Neutrophil (primary cell): ENCODE measurements around the gene NAT16.

Experiments
- H3K27ac ChIP-seq: fragments of 200-600 bp; sonication (generic); 2 replicates; pipeline ENCODE4 v1.5.1; 2016; ENCODE audit warnings: mild to moderate bottlenecking, moderate library complexity
- H3K27me3 ChIP-seq: fragments of 200-600 bp; sonication (generic); 2 replicates; pipeline ENCODE4 v1.6.0; 2016; ENCODE audit warnings: mild to moderate bottlenecking
- H3K36me3 ChIP-seq: fragments of 200-600 bp; sonication (generic); 2 replicates; pipeline ENCODE4 v1.5.1; 2017
- H3K4me1 ChIP-seq, 2 experiments: fragments of 200-600 bp in 1 of 2; sonication (generic) in 1 of 2; 1 replicate in 1 of 2; 2 replicates in 1 of 2; pipeline versions ENCODE4 v1.5.1 to v1.6.1; 2013 to 2016; ENCODE audit warnings: low read depth in 1 of 2, low read length in 1 of 2, mild to moderate bottlenecking in 1 of 2, moderate library complexity in 1 of 2; ENCODE audit not compliant: control insufficient read depth in 1 of 2, insufficient read depth in 1 of 2
- H3K4me3 ChIP-seq, 2 experiments: fragments of 200-600 bp in 1 of 2; sonication (generic) in 1 of 2; 1 replicate in 1 of 2; 2 replicates in 1 of 2; pipeline ENCODE4 v1.5.1; 2013 to 2016; ENCODE audit warnings: low read depth in 1 of 2, low read length in 1 of 2, mild to moderate bottlenecking in 1 of 2, moderate library complexity in 1 of 2
- H3K9me3 ChIP-seq: fragments of 200-600 bp; sonication (generic); 2 replicates; pipeline ENCODE4 v1.5.1; 2016
- CTCF ChIP-seq: fragments of 200-600 bp; sonication (generic); IDR thresholded peaks from 2 replicates; pipeline ENCODE4 v1.5.1; 2016; ENCODE audit warnings: antibody characterized with exemption

Gene NAT16

GRCh38 chr7:101156866-101157589 lies 23.1 kb downstream of the NAT16 start:
- Histone ChIP-seq H3K27me3 (peaks cover 59% of the 10 kb centered on the region), H3K4me1 (peaks cover 3 to 14% of the 10 kb centered on the region in 2 experiments), H3K9me3 (no peaks in the 10 kb centered on the region), H3K36me3 (no peaks in the 10 kb centered on the region), H3K27ac (no peak overlapping the region), H3K4me3 (no peak overlapping the region)
- no peak for TF ChIP-seq CTCF

DNA sequence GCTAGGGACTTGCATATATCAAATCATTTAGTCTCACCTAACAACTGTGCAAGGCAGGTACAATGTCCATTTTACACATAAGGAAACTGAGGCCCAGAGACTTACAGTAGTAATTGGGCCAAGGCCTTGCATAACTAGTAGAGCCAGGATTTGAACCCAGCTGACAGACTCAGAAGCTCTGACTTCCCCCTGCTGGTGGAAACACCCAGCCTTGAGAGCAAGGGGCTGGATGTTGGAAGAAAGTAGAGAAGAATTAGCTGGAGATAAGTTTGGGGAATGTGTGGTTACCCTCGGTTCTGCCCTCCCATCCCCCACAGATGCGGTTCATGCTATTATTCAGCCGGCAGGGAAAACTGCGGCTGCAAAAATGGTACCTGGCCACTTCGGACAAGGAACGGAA lies 23.8 kb downstream of the NAT16 start:
- H3K9me3 ChIP-seq: no peaks in the 10 kb centered on the region
- no peaks in the 10 kb centered on the region for H3K36me3 ChIP-seq
- peaks cover 55% of the 10 kb centered on the region for H3K27me3 ChIP-seq
- TF ChIP-seq CTCF: no peak
- no peak overlapping the region for H3K27ac ChIP-seq
- no peak overlapping the region for H3K4me3 ChIP-seq
- H3K4me1 ChIP-seq: peaks cover 3 to 14% of the 10 kb centered on the region in 2 experiments

GRCh38 chr7:101155303-101155702 lies 24.8 kb downstream of the NAT16 start:
- no peak overlapping the region for H3K27ac ChIP-seq

DNA sequence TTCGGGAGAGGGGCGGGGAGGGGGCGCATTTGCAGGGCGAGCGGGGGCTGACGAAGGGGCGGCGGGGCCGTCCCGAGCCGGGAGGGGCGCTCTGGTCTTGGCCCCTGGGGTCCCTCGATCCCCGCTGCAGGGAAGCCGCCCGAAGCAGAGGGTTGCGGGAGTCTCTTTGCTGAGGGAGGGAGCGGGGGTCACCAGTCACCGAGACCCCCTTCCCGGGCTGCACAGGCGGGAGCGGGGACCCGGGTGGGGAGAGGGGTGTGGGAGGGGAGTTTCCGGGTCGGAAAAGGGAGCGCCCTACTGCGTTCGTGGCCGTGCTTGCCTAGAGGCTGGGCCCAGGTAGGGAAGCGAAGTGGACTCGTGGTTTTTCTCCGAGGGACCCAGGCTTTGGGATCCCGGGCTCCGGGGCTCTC lies 25.4 kb downstream of the NAT16 start:
- no peak for TF ChIP-seq CTCF
- Histone ChIP-seq H3K4me3 (peak overlapping the region; percentile 50 to 61), H3K27me3 (peaks cover 46% of the 10 kb centered on the region), H3K36me3 (no peaks in the 10 kb centered on the region), H3K9me3 (no peaks in the 10 kb centered on the region), H3K4me1 (peaks cover 3 to 14% of the 10 kb centered on the region in 2 experiments), H3K27ac (no peak overlapping the region)

More at GRCh38 chr7:101155303-101155702, 24.8 kb downstream of the NAT16 start:
- no peak for TF ChIP-seq CTCF
- Histone ChIP-seq H3K27me3 (peaks cover 51% of the 10 kb centered on the region), H3K4me1 (peaks cover 3 to 14% of the 10 kb centered on the region in 2 experiments), H3K9me3 (no peaks in the 10 kb centered on the region), H3K4me3 (no peak overlapping the region), H3K36me3 (no peaks in the 10 kb centered on the region)

DNA sequence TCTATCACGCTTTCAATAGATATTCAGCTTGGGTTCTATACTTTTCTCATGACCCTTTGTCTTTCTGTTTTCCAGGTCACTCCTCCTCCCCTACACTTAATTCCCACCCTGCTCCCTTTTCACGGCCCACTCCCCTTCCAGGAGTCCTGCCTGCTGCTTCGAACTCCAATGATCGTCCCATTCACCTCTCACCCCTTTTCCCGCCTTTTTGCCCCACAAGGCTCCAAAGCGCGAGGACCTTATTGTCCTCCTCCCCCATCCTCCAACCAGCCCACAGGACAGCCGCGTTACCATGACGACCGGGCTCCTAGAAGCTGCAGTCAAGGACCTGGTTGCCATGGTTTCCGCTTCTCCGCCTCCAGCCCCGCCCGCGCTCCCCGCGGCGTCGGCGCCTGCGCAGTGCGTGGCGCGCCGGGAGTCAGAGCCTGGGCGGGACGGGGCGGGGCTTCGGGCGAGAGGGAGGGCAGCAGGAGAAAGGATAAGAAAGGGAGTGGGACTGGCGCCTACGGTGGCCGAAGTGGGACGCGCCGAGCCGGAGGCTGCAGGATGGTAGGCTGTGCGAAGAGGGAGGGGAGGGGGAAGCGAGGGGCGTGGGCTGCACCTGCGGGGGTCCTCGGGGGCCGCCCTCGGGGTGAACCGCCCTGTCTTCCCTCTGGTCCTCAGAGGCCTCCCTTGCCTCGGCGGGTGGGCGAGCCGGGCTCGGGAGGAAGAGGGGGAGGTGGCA lies 26.0 kb downstream of the NAT16 start, which contains the start of gene AP1S1:
TSS of gene AP1S1 (plus strand) at position 508 of the 724 bp plus-strand sequence. CDS start at position 547, 39 bp downstream.
- Histone ChIP-seq H3K9me3 (no peaks in the 10 kb centered on the region), H3K27me3 (peaks cover 52% of the 10 kb centered on the region), H3K4me3 (peak within 1 kb of the TSS; percentile 50 to 61), H3K36me3 (no peaks in the 10 kb centered on the region), H3K27ac (no peak within 1 kb of the TSS), H3K4me1 (peaks cover 3 to 14% of the 10 kb centered on the region in 2 experiments)
- TF ChIP-seq CTCF: no peak
